GM18951 (cell line): ENCODE results near the gene PCGF3.
"Not testable (repeated sequence)": the region's sequence is repeated elsewhere in the genome, so short reads cannot be mapped to it uniquely, and the experiment has no call there.

Experiments used
- POLR2A ChIP-seq: IDR thresholded peaks from 4 replicates; pipeline ENCODE4 v1.6.1; 2011; ENCODE audit warnings: mild to moderate bottlenecking; ENCODE audit not compliant: insufficient read length, insufficient read depth; ENCODE audit errors: extremely low read depth
- in situ Hi-C: fragments of 300-500 bp; cut with MboI; formaldehyde crosslinking; loops from one replicate; pipeline ENCODE4 v1.12.0; 2022; ENCODE audit warnings: low sequenced_read_pairs, mixed read lengths, inconsistent platforms; ENCODE audit not compliant: unreplicated experiment

PCGF3 gene

DNA sequence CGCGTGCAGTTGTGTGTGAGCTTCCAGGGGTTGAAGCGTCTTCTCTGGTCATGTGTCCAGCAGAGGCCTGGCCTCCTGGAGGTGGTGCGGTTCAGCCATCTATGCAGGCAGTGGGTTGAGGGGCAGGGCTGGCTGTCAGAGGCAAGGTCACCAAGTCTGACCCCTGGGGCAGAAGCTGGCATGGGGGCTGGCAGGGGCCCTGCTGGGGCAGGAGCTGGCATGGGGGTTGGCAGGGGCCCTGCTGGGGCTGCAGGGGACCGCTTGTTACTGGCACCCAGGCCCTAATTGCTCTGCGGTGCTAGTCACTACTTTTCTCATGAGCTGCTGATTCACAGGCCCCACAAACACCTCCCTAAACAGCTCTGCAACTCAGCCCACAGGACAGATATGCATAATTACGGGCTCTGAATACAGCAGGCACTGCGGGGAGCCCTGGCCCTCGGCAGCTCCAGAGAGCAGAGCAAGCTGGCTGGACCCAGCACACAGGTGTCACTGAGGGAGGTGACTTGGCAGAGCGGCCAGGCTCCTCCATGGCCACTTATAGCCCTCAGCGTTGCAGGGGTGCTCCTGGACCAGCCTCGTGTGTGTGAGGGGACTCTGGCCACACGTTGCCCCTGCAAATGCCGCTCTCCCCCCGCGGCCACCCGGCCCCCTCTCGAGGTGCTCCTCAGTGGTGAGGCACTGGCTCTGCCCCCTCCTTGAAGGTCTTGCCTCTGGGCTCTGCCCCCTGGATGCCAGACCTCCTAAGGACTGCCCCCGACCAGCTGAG lies 87.6 kb downstream of the PCGF3 start:
- in situ Hi-C loops, result no loop called here
- no peak for TF ChIP-seq POLR2A

DNA sequence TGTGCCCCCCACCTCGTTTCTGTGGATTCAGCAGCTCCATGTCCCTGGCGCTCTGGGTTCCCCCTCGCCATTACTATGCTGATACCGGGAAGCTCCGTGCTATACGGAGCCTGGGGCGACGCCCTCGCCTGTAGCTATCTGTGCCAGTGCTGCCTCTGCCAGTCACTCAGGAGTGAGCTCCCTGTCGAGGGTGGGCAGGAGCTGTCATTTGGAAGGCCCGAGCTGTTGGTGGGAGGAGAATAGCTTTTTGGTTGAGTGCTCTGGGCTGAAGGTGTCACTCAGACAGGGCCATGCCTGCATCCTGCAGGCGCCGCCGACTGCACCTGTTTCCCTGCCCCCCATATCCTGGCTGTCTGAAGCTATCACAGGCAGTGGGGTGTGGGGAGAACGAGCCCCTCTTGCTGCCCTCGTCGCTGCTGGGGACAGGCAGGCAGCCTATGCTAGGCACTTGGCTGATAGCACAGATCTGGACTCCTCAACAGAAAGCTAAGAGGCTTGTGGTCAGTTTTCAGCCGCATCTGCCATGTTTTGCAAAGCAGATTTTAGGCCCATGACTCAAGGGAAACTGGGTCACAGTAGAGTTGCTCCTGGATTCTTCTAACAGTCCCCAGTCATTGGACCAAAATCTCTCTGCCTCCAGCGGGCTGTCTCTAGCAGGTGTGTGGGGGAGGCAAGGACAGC lies 88.4 kb downstream of the PCGF3 start:
- TF ChIP-seq POLR2A, result no peak
- in situ Hi-C loops, result no loop called here

DNA sequence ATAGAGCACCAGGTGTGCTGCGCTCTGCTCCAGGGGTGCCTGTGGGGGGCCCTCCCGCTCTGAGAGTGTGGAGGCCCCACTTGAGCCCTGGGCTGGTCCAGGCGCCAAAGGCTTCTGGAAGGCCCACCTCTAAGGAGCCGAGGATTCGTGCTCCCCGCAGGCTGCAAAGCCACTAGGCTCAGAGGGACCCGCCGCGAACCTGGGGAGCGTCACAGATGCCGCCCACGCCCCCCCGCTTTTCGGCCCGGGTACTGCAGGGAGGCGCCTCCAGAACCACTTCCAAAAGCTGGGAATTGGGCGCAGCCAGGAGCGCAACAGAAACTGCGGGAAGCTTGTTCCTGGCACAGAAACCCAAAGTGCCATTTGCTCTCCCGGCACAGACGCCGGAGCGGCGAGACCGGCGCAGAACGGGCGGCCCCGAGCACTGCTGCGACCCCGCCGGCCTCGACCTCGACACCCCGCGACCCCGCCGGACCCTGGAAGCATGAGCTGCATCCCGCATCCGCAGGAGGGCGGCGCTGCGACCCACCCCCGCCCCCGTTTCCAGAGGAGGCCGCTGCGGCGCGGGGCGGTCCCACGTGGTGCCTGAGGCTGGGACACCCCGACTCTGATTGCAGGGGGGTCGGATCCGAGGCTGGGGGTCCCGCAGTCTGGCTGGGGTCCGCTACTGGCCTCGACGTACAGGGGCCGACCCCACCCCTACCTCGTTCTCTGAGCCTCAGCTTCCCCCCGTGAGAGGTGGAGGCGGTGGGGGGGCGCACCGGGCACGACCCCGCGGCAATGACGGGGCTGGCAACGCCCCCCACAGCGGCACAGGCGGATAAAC lies 89.5 kb downstream of the PCGF3 start:
- in situ Hi-C loops, result no loop called here
- no peak for TF ChIP-seq POLR2A

DNA sequence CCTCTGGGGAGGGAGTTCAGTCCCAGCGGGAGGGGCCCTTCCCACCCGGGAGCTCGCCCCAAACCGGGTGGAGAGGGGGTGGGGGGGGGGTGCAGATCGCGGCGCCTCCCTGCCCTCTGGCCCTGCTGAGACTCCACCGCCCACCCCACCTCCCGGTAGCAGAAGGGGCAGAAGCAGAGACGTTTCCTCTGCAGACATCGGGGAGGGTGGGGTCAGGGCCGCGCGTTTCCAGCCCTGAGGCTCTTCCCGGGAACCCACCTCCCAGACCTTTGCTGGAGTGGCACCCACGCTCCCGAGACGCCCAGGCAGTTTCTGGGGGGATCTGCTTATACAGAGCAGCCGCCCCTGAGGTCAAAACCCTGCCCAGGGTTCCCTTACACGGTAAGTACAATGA lies 90.1 kb downstream of the PCGF3 start:
- TF ChIP-seq POLR2A, result no peak
- in situ Hi-C loops, result no loop called here

DNA sequence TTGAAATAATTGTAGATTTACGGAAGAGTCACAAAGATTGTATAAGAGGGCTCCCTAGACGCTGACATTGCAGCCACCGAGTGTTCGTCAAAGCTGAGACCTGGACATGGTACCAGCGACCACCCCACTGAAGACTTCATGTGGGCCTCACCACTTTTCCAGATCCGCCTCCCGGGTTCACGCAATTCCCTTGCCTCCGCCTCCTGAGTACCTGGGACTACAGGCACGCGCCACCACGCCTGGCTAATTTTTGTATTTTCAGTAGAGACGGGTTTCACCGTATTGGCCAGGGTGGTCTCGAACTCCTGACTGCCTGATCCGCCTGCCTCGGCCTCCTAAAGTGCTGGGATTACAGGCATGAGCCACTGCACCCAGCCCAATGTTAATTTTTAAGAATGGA lies 90.6 kb downstream of the PCGF3 start:
- no peak for TF ChIP-seq POLR2A
- in situ Hi-C loops, result no loop called here

DNA sequence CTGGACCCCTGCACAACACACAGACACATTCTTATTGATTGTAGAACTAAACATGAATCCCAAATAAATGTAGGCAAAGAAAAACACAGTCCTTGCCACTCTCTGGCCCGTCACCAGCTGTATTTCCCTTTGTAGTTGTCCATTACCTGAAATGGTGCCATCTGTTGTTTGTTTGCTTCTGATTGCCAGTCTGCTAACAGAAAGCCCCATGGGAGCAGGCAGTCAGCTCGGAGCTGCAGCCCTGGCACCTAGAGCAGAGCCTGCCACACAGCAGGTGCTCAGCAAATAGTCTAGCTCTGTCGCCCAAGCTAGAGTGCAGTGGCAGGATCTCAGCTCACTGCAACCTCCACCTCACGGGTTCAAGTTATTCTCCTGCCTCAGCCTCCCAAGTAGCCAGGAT lies 91.4 kb downstream of the PCGF3 start:
- in situ Hi-C loops, result no loop called here
- no peak for TF ChIP-seq POLR2A

DNA sequence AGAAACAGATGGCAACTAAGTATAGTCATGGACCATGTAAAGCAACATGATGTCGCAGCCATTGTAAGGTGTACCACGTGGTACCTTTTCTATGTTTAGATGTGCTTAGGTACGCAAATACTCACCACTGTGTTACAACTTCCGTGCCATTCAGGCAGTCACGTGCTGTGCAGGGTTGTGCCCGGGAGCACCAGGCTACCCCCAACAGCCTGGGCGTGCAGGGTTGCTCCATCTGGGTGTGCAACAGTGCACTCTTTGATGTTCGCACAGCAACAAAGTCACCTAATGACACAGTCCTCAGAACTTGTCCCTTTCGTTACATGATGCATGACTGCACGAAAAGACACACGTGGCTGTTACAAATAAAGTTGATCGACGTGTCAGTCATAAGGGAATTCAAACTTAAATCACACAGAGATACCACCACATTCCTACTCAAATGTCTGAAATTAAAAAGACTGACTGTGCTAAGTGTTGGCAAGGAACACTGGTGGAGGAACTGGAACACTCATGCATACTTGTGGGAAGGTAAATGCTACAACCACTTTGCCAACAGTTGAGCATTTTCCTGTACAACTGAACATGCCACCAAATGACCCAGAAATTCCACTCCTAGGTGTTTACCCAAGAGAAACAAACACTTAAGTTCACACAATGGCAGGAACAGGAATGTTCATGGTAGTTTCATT lies 95.9 kb downstream of the PCGF3 start:
- no peak for TF ChIP-seq POLR2A
- in situ Hi-C loops, result no loop called here

DNA sequence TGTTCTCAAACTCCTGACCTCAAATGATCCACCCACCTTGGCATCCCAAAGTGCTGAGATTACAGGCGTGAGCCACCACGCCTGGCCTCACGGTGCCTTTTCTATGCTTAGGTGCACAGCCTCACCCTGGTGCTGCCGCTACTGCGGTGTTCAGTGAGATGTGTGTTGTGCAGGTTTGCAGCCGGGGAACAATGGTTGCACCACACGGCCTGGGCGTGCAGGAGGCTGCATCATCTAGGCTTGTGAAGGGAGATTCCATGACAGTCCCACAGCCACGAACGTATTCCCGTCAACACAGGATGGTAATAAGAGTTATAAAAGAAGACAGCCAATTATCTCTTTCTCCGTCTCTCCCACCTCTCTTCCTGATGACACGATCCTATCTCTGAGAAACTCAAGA lies 98.3 kb downstream of the PCGF3 start:
- in situ Hi-C loops, result no loop called here
- TF ChIP-seq POLR2A, result no peak

DNA sequence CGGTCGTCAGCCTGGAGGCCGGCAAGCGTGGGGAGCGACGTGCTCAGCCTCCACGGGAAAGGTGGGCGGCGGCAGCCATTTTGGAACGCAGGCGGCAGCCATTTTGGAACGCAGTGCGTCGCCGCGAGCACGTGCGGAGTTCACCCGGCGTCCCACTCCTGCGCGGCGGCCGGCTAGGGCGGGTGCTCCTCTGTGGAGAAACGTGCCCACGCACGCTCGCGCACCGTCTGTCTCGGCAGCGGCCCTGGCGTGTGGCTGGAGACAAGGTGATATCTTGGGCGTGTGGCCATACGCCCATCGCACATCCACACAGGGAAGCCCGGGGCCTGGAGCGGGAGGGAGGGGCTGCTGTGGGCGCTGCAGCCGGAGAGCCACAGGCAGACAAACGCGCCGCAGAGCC lies 99.2 kb downstream of the PCGF3 start:
- in situ Hi-C loops, result no loop called here
- TF ChIP-seq POLR2A, result no peak

DNA sequence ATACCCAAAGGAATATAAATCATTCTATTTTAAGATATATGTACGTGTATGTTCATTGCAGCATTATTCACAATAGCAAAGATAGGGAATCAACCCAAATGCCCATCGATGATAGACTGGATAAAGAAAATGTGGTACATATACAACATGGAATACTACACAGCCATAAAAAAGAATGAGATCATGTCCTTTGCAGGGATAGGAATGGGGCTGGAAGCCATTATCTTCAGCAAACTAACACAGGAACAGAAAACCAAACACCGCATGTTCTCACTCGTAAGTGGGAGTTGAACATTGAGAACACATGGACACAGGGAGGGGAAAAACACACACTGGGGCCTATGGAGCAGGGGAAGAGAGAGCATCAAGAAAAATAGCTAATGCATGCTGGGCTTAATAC lies 101.3 kb downstream of the PCGF3 start:
- in situ Hi-C loops, result not testable (repeated sequence)

DNA sequence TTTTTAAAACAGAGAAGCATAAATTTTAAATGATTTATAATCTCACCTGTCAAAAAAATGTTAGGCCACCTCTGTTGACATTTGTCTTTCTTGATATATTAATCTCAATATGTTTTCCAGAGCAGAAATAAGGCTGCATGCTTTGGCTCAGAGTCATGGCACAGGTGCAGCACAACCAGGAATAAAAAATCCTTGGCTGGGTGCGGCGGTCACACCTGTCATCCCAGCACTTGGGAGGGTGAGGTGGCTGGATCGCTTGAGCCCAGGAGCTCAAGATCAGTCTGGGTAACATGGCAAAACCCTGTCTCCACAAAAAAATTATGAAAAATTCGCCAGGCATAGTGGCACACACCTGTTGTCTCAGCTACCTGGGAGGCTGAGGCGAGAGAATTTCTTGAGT lies 102.2 kb downstream of the PCGF3 start:
- in situ Hi-C loops, result no loop called here
- TF ChIP-seq POLR2A, result no peak

DNA sequence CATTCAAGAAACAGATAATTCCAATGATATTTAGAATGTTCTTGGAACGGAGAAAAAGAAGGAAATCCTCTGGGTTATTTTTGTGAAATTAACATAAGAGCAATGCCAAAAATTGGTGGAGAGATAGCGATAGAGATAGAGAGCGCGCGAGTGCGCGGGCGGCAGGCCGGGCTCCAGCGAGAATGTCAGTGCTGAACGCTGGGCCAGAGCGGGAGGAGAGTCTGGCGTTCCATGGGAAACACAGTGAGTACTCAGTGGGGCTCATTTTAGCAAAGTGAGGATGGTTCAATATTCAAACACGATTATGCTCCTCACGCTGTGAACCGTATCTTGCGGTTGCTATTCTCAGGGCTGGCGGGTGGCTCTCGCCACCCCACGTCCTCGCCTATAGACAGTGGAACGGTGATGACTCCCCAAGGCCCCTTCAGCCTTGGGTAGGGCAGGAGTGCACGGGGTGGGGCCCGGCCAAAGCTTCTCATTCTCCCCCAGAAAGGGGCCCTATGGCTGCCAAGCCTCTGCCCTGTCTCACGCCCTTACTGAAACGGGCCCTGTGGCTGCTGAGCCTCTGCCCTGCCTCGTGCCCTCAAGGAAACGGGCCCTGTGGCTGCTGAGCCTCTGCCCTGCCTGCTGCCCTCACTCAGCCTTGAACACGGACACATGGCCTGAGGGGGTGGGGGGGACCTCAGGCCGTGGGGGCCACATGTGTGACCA lies 103.4 kb downstream of the PCGF3 start:
- in situ Hi-C loops, result no loop called here
- TF ChIP-seq POLR2A, result no peak

DNA sequence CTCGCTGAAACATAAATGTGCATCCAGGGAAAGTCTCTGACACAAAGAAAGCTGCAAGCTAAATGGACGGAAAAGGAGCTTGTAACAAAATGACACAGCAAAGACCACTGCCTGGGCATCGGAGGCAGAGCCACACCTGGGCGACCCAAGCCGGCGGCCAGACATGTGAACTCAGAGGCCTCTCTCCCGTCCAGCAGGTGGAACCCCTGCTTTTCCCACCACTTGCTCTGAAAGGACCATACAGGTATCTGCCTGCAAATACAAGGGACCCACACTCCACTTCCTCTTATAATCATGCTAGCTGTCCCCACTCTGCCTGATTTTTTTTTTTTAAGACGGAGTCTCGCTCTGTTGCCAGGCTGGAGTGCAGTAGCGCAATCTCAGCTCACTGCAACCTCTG lies 108.3 kb downstream of the PCGF3 start:
- in situ Hi-C loops, result no loop called here
- TF ChIP-seq POLR2A, result no peak
